Measurements from ENCODE around the gene CSNK1D.

Gene CSNK1D

GRCh38 chr17:82224666-82225065 lies 48.8 kb downstream of the CSNK1D start:
- Histone ChIP-seq H3K4me1 (peaks cover 2% of the 10 kb centered on the region), H3K4me3 (ENCODE audit: low read depth, low read length) (no peak overlapping the region), H3K79me2 (no peaks in the 10 kb centered on the region), H2AFZ (no peak overlapping the region), H3K27ac (no peak overlapping the region), H3K4me2 (ENCODE audit: low read length) (no peak overlapping the region), H3K27me3 (ENCODE audit: control insufficient read depth, insufficient read depth, low read length) (no peaks in the 10 kb centered on the region), H3K9me3 (ENCODE audit: control insufficient read depth, low read length) (no peaks in the 10 kb centered on the region), H3K36me3 (ENCODE audit: control insufficient read depth, insufficient read depth, low read length) (no peaks in the 10 kb centered on the region), H3K9ac (no peak overlapping the region)
- TF ChIP-seq CTCF (IDR thresholded peaks at IDR 0.05) = no peak

- Histone ChIP-seq H2AFZ (no peak overlapping the region), H3K79me2 (no peaks in the 10 kb centered on the region), H3K4me3 (ENCODE audit: low read depth, low read length) (no peak overlapping the region), H3K36me3 (ENCODE audit: control insufficient read depth, insufficient read depth, low read length) (no peaks in the 10 kb centered on the region), H3K4me2 (ENCODE audit: low read length) (no peak overlapping the region), H3K27ac (no peak overlapping the region), H3K27me3 (ENCODE audit: control insufficient read depth, insufficient read depth, low read length) (no peaks in the 10 kb centered on the region), H3K4me1 (no peaks in the 10 kb centered on the region), H3K9ac (no peak overlapping the region), H3K9me3 (ENCODE audit: control insufficient read depth, low read length) (no peaks in the 10 kb centered on the region)
- TF ChIP-seq CTCF (IDR thresholded peaks at IDR 0.05) = no peak
Observed at GRCh38 chr17:82223517-82223916, 50.0 kb downstream of the CSNK1D start.

GRCh38 chr17:82222816-82223215 lies 50.7 kb downstream of the CSNK1D start:
- Histone ChIP-seq H3K36me3 (ENCODE audit: control insufficient read depth, insufficient read depth, low read length) (no peaks in the 10 kb centered on the region), H3K27me3 (ENCODE audit: control insufficient read depth, insufficient read depth, low read length) (no peaks in the 10 kb centered on the region), H3K4me2 (ENCODE audit: low read length) (no peak overlapping the region), H3K9ac (no peak overlapping the region), H2AFZ (no peak overlapping the region), H3K4me1 (no peaks in the 10 kb centered on the region), H3K27ac (no peak overlapping the region), H3K9me3 (ENCODE audit: control insufficient read depth, low read length) (no peaks in the 10 kb centered on the region), H3K79me2 (no peaks in the 10 kb centered on the region), H3K4me3 (ENCODE audit: low read depth, low read length) (no peak overlapping the region)
- TF ChIP-seq CTCF (IDR thresholded peaks at IDR 0.05) = no peak

GRCh38 chr17:82221341-82221902 lies 52.1 kb downstream of the CSNK1D start:
- Histone ChIP-seq H3K27ac (no peak overlapping the region), H3K36me3 (ENCODE audit: control insufficient read depth, insufficient read depth, low read length) (no peaks in the 10 kb centered on the region), H3K4me1 (peaks cover 10% of the 10 kb centered on the region), H3K79me2 (no peaks in the 10 kb centered on the region), H3K9ac (no peak overlapping the region), H3K4me2 (ENCODE audit: low read length) (no peak overlapping the region), H3K4me3 (ENCODE audit: low read depth, low read length) (no peak overlapping the region), H3K9me3 (ENCODE audit: control insufficient read depth, low read length) (no peaks in the 10 kb centered on the region), H3K27me3 (ENCODE audit: control insufficient read depth, insufficient read depth, low read length) (no peaks in the 10 kb centered on the region), H2AFZ (no peak overlapping the region)
- no peak for TF ChIP-seq CTCF (IDR thresholded peaks at IDR 0.05)
